Peyer's patch (tissue), 4 donors: Measurements from ENCODE around the gene GALNT4.

ENCODE experiments used
- POLR2A ChIP-seq, 2 donors: fragments of 450-650 bp; IDR thresholded peaks; one replicate each; pipeline ENCODE4 v1.5.1; 2017; ENCODE audit warnings: antibody characterized with exemption in 2 of 2, mild to moderate bottlenecking in 2 of 2, moderate library complexity in 2 of 2
- TF ChIP-seq, protein P1 (sequence below), 6 experiments: fragments of 450-650 bp in 4 of 6; fragments of 200-600 bp in 2 of 6; sonication (generic) in 1 of 6; IDR thresholded peaks; one replicate each; pipeline ENCODE4 v1.5.1; 2017 to 2019; ENCODE audit warnings: antibody characterized with exemption in 6 of 6, mild to moderate bottlenecking in 3 of 6, moderate library complexity in 1 of 6

DNA sequence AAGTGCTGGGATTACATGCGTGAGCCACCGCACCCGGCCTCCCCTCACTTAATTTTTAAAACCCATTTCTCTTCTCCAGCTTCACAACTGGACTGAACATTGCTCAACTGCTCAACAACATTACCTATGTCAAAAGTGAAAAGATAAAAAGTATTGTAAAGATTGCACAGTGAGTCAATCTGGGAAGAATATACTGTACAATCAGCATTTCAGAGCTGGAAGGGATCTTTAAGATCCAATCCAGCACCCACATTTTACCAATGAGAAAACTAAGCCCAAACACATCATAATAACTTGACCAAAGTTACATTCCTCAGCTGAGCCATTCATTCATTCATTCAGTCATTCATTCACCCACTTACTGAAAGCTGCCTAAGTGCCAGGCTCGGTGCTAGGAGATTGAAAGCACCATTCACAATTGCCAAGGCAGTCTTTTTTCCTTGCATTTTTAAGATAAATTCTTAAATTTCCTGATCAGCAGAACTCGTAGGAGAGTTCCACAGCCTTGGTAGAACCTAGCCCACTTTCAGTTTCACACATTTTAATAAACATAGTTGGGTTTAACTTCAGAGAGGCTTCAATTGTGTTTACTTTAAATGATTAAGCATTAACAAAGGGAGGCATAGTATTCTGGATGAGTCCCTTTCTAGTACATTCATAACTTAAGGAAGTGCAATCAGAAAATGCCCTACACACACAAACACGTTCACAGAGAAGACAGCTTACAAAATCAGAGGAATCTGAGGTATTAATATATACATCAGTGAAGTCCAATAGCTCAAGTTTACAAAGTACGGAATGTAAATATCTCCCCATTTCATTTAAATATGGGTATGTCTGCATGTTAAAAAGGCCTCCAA is 3.0 kb downstream of the GALNT4 start:
- TF ChIP-seq, protein P1, sequence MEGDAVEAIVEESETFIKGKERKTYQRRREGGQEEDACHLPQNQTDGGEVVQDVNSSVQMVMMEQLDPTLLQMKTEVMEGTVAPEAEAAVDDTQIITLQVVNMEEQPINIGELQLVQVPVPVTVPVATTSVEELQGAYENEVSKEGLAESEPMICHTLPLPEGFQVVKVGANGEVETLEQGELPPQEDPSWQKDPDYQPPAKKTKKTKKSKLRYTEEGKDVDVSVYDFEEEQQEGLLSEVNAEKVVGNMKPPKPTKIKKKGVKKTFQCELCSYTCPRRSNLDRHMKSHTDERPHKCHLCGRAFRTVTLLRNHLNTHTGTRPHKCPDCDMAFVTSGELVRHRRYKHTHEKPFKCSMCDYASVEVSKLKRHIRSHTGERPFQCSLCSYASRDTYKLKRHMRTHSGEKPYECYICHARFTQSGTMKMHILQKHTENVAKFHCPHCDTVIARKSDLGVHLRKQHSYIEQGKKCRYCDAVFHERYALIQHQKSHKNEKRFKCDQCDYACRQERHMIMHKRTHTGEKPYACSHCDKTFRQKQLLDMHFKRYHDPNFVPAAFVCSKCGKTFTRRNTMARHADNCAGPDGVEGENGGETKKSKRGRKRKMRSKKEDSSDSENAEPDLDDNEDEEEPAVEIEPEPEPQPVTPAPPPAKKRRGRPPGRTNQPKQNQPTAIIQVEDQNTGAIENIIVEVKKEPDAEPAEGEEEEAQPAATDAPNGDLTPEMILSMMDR (IDR thresholded peaks at IDR 0.05), result no peak
- TF ChIP-seq POLR2A (IDR thresholded peaks at IDR 0.05), result no peak
